Neural crest cell (in vitro differentiated cells): ENCODE data around the gene NUP210L. TPM values are rescaled to one million over a fixed set of nuclear protein-coding genes. Genes with fewer than 3 reads are reported as not detected.

Experiments
- microRNA-seq: library from miRNA; unstranded; fragments of <30 nt; microRNA quantifications from one replicate; pipeline ENCODE4, GENCODE V29; 2020
- total RNA-seq: library from RNA; stranded (reverse); gene quantifications from 2 replicates; pipeline ENCODE4 v1.2.1, GENCODE V29; 2021

Gene NUP210L
- total RNA-seq, 1 donor from 2014 or later, result 0.05 TPM

Small RNA genes within 50 kb of the gene (microRNA-seq; reads per million reads assigned to microRNA genes)
- gene MIR190B (45.0 reads per million, percentile 49 among the genes with 10 or more reads in this experiment), gene MIR5698 (not detected), gene MIR6737 (1.8 reads per million)

Other genes with a start within 250 kb of the NUP210L start
- 49.7 and 52.5 TPM in 2 replicates for gene GATAD2B, start 232.1 kb downstream of the NUP210L start, total RNA-seq
- gene DENND4B, start 208.4 kb downstream of the NUP210L start, total RNA-seq, result 71.6 and 75.2 TPM in 2 replicates
- 34.1 and 34.7 TPM in 2 replicates for gene CRTC2, start 196.5 kb downstream of the NUP210L start, total RNA-seq
- 107 and 113 TPM in 2 replicates for gene SLC39A1, start 191.5 kb downstream of the NUP210L start, total RNA-seq
- gene CREB3L4, start 187.2 kb downstream of the NUP210L start, total RNA-seq, result 18.2 and 20.0 TPM in 2 replicates
- gene JTB, start 177.4 kb downstream of the NUP210L start, total RNA-seq, result 72.9 and 74.2 TPM in 2 replicates
- 90.9 and 91.5 TPM in 2 replicates for gene RAB13, start 168.7 kb downstream of the NUP210L start, total RNA-seq
- 1,806 and 2,076 TPM in 2 replicates for gene RPS27, start 164.3 kb downstream of the NUP210L start, total RNA-seq
- 364 and 373 TPM in 2 replicates for gene TPM3, start 37.0 kb upstream of the NUP210L start, total RNA-seq
- not detected in 2 replicates for gene CFAP141, start 51.3 kb upstream of the NUP210L start, total RNA-seq
- gene UBAP2L, start 65.9 kb upstream of the NUP210L start, total RNA-seq, result 256 and 258 TPM in 2 replicates
- 63.4 and 63.7 TPM in 2 replicates for gene HAX1, start 117.6 kb upstream of the NUP210L start, total RNA-seq
- gene AQP10, start 166.0 kb upstream of the NUP210L start, total RNA-seq, result not detected in 2 replicates
- gene ATP8B2, start 170.5 kb upstream of the NUP210L start, total RNA-seq, result 44.2 and 48.0 TPM in 2 replicates